Esophagus (tissue), 2 donors: ENCODE measurements around the gene PDE9A. TPM values are rescaled to one million over a fixed set of nuclear protein-coding genes. Genes with fewer than 3 reads are reported as not detected.
A peak's percentile ranks its signal among the peaks of the same experiment; 100 is the strongest.
"Not testable (repeated sequence)": the region's sequence is repeated elsewhere in the genome, so short reads cannot be mapped to it uniquely, and the experiment has no call there.

Source experiments
- H3K27ac ChIP-seq, 2 donors: one replicate each; pipeline ENCODE4 v1.5.1; 2013; ENCODE audit warnings: low read depth in 2 of 2, mild to moderate bottlenecking in 2 of 2, inconsistent platforms in 1 of 2, low read length in 1 of 2, moderate library complexity in 1 of 2
- H3K27me3 ChIP-seq, 2 donors: one replicate each; pipeline ENCODE4 v1.6.1; 2013; ENCODE audit warnings: low read length in 2 of 2, control low read depth in 1 of 2, mild to moderate bottlenecking in 1 of 2; ENCODE audit not compliant: insufficient read depth in 2 of 2, control insufficient read depth in 1 of 2
- H3K36me3 ChIP-seq, 2 donors: one replicate each; pipeline ENCODE4 v1.6.1; 2013; ENCODE audit warnings: low read length in 1 of 2; ENCODE audit not compliant: control insufficient read depth in 2 of 2, insufficient read depth in 2 of 2
- H3K4me1 ChIP-seq, 2 donors: one replicate each; pipeline ENCODE4 v1.6.1; 2013; ENCODE audit warnings: low read length in 1 of 2; ENCODE audit not compliant: control insufficient read depth in 2 of 2, insufficient read depth in 2 of 2
- H3K4me3 ChIP-seq, 2 donors: one replicate each; pipeline ENCODE4 v1.5.1; 2013; ENCODE audit warnings: low read length in 2 of 2, mild to moderate bottlenecking in 2 of 2, low read depth in 1 of 2, moderate library complexity in 1 of 2
- H3K9me3 ChIP-seq, 2 donors: one replicate each; pipeline ENCODE4 v1.6.1; 2013; ENCODE audit warnings: mild to moderate bottlenecking in 2 of 2, low read depth in 1 of 2, low read length in 1 of 2, moderate library complexity in 1 of 2; ENCODE audit not compliant: control insufficient read depth in 2 of 2, insufficient read depth in 1 of 2
- WGBS, 2 donors: extraction: QIAGEN DNeasy Blood & Tissue Kit; methylation state at CpG; one replicate each; pipeline ENCODE4 v1.1.7; 2013; 5-methylcytosine and 5-hydroxymethylcytosine counted together
- polyA plus RNA-seq, 2 donors: library from polyadenylated mRNA; stranded (reverse); fragments of 200-250 nt; gene quantifications; one replicate each; pipeline ENCODE4 v1.2.3, GENCODE V29; 2013
- donor health status: healthy with polysubstance abuse.
- donor health status: Bipolar disorder and iron deficiency.

PDE9A gene
- polyA plus RNA-seq, 2 donors, result 1.6 to 1.8 TPM

GRCh38 chr21:42614811-42615351 is 38.5 kb upstream of the PDE9A start:
- H3K27ac ChIP-seq, result peak overlapping the region; percentile 37 to 79
- H3K9me3 ChIP-seq, result peaks cover 0 to under 1% of the 10 kb centered on the region in 2 donors
- H3K4me1 ChIP-seq, result peaks cover 0 to 11% of the 10 kb centered on the region in 2 donors
- H3K36me3 ChIP-seq, result no peaks in the 10 kb centered on the region
- 12 to 20% methylated on average over 14 of the region's 14 CpGs for WGBS, 2 donors
- no peaks in the 10 kb centered on the region for H3K27me3 ChIP-seq
- H3K4me3 ChIP-seq, result peak overlapping the region; percentile 7 to 10

DNA sequence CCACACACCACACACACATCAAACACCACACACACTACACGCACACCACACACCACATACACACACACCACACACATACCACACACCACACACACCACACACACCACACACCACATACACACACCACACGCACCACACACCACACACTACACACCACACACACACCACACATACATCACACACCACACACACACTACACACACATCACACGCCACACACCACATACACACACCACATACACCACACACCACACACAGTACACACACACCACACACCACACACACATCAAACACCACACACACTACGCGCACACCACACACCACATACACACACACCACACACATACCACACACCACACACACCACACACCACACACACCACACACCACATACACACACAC is 38.0 kb upstream of the PDE9A start:
- H3K9me3 ChIP-seq, H3K36me3 ChIP-seq, H3K27me3 ChIP-seq, H3K4me3 ChIP-seq, H3K27ac ChIP-seq: not testable (repeated sequence)
- H3K4me1 ChIP-seq, result peaks cover 0 to 11% of the 10 kb centered on the region in 2 donors
- WGBS, 2 donors, result 25 to 48% methylated on average over 2 to 4 of the region's 5 CpGs

- no peaks in the 10 kb centered on the region for H3K9me3 ChIP-seq
- H3K4me3 ChIP-seq, result no peak overlapping the region
- no peaks in the 10 kb centered on the region for H3K36me3 ChIP-seq
- 58 to 59% methylated on average over 3 of the region's 3 CpGs for WGBS, 2 donors
- H3K4me1 ChIP-seq, result peaks cover 0 to 11% of the 10 kb centered on the region in 2 donors
- H3K27me3 ChIP-seq, result no peaks in the 10 kb centered on the region
- H3K27ac ChIP-seq, result no peak overlapping the region
These were observed 37.5 kb upstream of the PDE9A start for GRCh38 chr21:42615924-42616323.

DNA sequence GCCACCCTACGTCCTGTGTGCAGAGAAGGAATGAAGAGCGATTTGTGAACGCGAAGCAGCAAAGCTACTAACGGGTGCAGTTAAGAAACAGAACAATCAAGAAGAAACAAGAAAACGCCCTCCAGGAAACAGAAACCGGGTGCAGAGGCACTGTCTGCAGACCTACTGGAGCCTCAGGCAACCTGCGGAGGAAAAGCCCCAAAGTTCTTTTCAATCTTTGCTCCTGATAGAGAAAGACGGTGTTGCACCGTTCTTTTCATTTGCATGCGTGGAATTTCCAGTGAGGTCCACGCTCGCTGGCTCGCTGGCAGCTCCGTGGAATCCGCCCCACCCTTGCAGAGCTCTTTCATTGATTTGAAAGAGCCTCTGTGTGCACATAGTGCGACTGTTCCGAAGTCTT is 37.0 kb upstream of the PDE9A start:
- WGBS, 2 donors, result 17% methylated on average over 18 of the region's 18 CpGs
- Histone ChIP-seq H3K4me3 (peak overlapping the region in 1 of 2 donors; percentile 14), H3K9me3 (no peaks in the 10 kb centered on the region), H3K27me3 (no peaks in the 10 kb centered on the region), H3K4me1 (peaks cover 0 to 16% of the 10 kb centered on the region in 2 donors), H3K36me3 (no peaks in the 10 kb centered on the region), H3K27ac (no peak overlapping the region)

DNA sequence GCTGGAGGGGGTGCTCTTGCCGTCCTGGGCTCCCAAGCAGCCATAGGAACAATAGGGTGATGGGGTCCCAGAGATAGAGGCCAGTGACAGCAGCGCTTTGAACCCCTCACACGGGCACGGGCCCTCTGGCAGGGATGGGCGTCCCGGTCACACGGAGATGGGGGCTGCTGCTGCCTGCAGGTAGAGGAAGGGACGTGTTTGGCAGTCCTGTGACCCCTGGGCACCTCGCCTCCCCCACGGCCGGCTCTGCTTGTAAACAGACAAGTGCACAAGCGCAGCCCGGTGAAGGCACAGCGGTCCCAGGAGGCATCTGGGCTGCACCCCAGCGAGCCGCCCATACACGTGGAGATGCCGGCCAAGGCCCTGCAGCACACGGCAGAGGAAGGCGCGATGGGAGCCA is 36.5 kb upstream of the PDE9A start:
- H3K9me3 ChIP-seq, result no peaks in the 10 kb centered on the region
- H3K4me1 ChIP-seq, result peaks cover 0 to 20% of the 10 kb centered on the region in 2 donors
- WGBS, 2 donors, result 69 to 83% methylated on average over 21 of the region's 21 CpGs
- no peak overlapping the region for H3K4me3 ChIP-seq
- H3K27ac ChIP-seq, result no peak overlapping the region
- H3K36me3 ChIP-seq, result no peaks in the 10 kb centered on the region
- no peaks in the 10 kb centered on the region for H3K27me3 ChIP-seq

GRCh38 chr21:42617486-42617885 is 35.9 kb upstream of the PDE9A start:
- no peak overlapping the region for H3K27ac ChIP-seq
- WGBS, 2 donors, result 75 to 77% methylated on average over 23 of the region's 23 CpGs

GRCh38 chr21:42618707-42619102 is 34.7 kb upstream of the PDE9A start:
- H3K27ac ChIP-seq, result no peak overlapping the region
- H3K27me3 ChIP-seq, result no peaks in the 10 kb centered on the region
- peaks cover 0 to 20% of the 10 kb centered on the region in 2 donors for H3K4me1 ChIP-seq
- H3K9me3 ChIP-seq, result no peaks in the 10 kb centered on the region
- H3K36me3 ChIP-seq, result no peaks in the 10 kb centered on the region
- WGBS, 2 donors, result 59 to 76% methylated on average over 3 of the region's 3 CpGs
- H3K4me3 ChIP-seq, result no peak overlapping the region

More at GRCh38 chr21:42617486-42617885, 35.9 kb upstream of the PDE9A start:
- no peaks in the 10 kb centered on the region for H3K9me3 ChIP-seq
- no peak overlapping the region for H3K4me3 ChIP-seq
- H3K27me3 ChIP-seq, result no peaks in the 10 kb centered on the region
- H3K36me3 ChIP-seq, result no peaks in the 10 kb centered on the region
- H3K4me1 ChIP-seq, result peaks cover 0 to 20% of the 10 kb centered on the region in 2 donors

GRCh38 chr21:42619166-42619565 is 34.3 kb upstream of the PDE9A start:
- Histone ChIP-seq H3K36me3 (no peaks in the 10 kb centered on the region), H3K9me3 (no peaks in the 10 kb centered on the region), H3K27me3 (no peaks in the 10 kb centered on the region), H3K27ac (no peak overlapping the region), H3K4me3 (no peak overlapping the region), H3K4me1 (peaks cover 0 to 20% of the 10 kb centered on the region in 2 donors)
- 67 to 75% methylated on average over 7 of the region's 7 CpGs for WGBS, 2 donors

GRCh38 chr21:42619841-42620240 is 33.6 kb upstream of the PDE9A start:
- WGBS, 2 donors, result 90 to 91% methylated on average over 6 of the region's 6 CpGs
- Histone ChIP-seq H3K4me1 (peaks cover 0 to 18% of the 10 kb centered on the region in 2 donors), H3K4me3 (no peak overlapping the region), H3K27me3 (no peaks in the 10 kb centered on the region), H3K36me3 (no peaks in the 10 kb centered on the region), H3K27ac (no peak overlapping the region), H3K9me3 (no peaks in the 10 kb centered on the region)

- 50 to 57% methylated on average over 15 of the region's 15 CpGs for WGBS, 2 donors
- H3K36me3 ChIP-seq, result no peaks in the 10 kb centered on the region
- H3K27me3 ChIP-seq, result no peaks in the 10 kb centered on the region
- no peak overlapping the region for H3K27ac ChIP-seq
- H3K9me3 ChIP-seq, result no peaks in the 10 kb centered on the region
- H3K4me3 ChIP-seq, result no peak overlapping the region
- H3K4me1 ChIP-seq, result peaks cover 0 to 9% of the 10 kb centered on the region in 2 donors
These were observed 32.1 kb upstream of the PDE9A start for GRCh38 chr21:42621166-42621818.
